Parathyroid adenoma (tissue), 2 donors: ENCODE results near the gene C1RL.

Source experiments
- H2AFZ ChIP-seq: fragments of 300-600 bp; sonication (generic); one replicate; pipeline ENCODE4 v1.7.0; 2017; ENCODE audit warnings: antibody characterized with exemption, mild to moderate bottlenecking
- H3K27ac ChIP-seq: fragments of 300-600 bp; sonication (generic); one replicate; pipeline ENCODE4 v1.7.0; 2017
- H3K27me3 ChIP-seq: fragments of 300-600 bp; sonication (generic); one replicate; pipeline ENCODE4 v1.7.0; 2017; ENCODE audit warnings: low read length; ENCODE audit not compliant: control insufficient read depth, insufficient read depth
- H3K36me3 ChIP-seq: fragments of 300-600 bp; sonication (generic); one replicate; pipeline ENCODE4 v1.7.0; 2017; ENCODE audit warnings: low read length; ENCODE audit not compliant: control insufficient read depth, insufficient read depth
- H3K4me1 ChIP-seq: fragments of 300-600 bp; sonication (generic); one replicate; pipeline ENCODE4 v1.7.0; 2017; ENCODE audit warnings: control low read depth
- H3K4me2 ChIP-seq: fragments of 300-600 bp; sonication (generic); one replicate; pipeline ENCODE4 v1.7.0; 2017; ENCODE audit warnings: low read length
- H3K4me3 ChIP-seq: fragments of 300-600 bp; sonication (generic); one replicate; pipeline ENCODE4 v1.7.0; 2017; ENCODE audit warnings: low read depth, low read length
- H3K79me2 ChIP-seq: fragments of 300-600 bp; sonication (generic); one replicate; pipeline ENCODE4 v1.7.0; 2017; ENCODE audit warnings: control low read depth
- H3K9ac ChIP-seq: fragments of 300-600 bp; sonication (generic); one replicate; pipeline ENCODE4 v1.7.0; 2017; ENCODE audit warnings: mild to moderate bottlenecking
- H3K9me3 ChIP-seq: fragments of 300-600 bp; sonication (generic); one replicate; pipeline ENCODE4 v1.7.0; 2017; ENCODE audit warnings: low read length; ENCODE audit not compliant: control insufficient read depth
- CTCF ChIP-seq: fragments of 300-600 bp; sonication (generic); IDR thresholded peaks from one replicate; pipeline ENCODE4 v1.7.0; 2017; ENCODE audit warnings: antibody characterized with exemption, mild to moderate bottlenecking
- donor health status: primary hyperparathyroidism.

Gene C1RL

DNA sequence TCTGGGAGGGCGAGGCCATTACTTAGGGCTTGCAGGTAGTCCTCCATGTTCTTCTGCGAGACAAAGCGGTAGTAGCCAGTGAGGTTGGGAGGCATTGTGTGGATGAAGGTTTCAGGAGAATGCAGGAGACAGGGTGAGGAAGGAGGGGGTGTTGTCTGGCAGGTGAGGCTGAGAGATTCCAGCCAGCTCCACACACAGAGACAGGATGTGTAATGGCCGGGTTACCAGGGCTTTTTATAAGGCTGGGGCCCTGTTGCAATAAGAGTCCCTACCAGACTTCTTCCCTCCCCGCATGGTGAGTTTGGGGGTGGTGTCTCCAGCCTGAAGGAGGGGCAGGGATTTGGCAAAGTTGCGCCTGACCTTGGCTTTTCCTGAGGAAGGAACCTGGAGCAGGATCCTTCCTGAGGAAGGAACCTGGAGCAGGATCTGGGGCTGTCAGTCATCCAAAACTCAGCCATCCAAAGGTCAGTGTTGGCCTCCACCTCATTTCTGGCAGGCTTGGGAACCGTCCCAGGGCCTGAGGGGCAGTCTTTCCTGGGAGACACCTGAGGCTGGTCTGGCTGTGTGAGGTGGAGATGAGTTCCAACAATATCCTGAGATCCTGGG, 19.8 kb upstream of the C1RL start, which contains the start of gene RBP5:
Gene RBP5, minus strand, starts transcription at position 209 of the 606 bp plus-strand sequence. Its CDS starts 114 bp downstream, at position 95.
- peaks cover 5% of the 10 kb centered on the region for H3K4me1 ChIP-seq
- peak within 1 kb of the TSS; percentile 63 for H3K9ac ChIP-seq
- H3K79me2 ChIP-seq = no peaks in the 10 kb centered on the region
- H2AFZ ChIP-seq = peak within 1 kb of the TSS; percentile 84
- H3K27ac ChIP-seq = peak within 1 kb of the TSS; percentile 83
- H3K36me3 ChIP-seq = no peaks in the 10 kb centered on the region
- peak within 1 kb of the TSS; percentile 90 for H3K4me3 ChIP-seq
- H3K9me3 ChIP-seq = no peaks in the 10 kb centered on the region
- TF ChIP-seq CTCF = no peak
- H3K27me3 ChIP-seq = no peaks in the 10 kb centered on the region
- peak within 1 kb of the TSS; percentile 100 for H3K4me2 ChIP-seq

DNA sequence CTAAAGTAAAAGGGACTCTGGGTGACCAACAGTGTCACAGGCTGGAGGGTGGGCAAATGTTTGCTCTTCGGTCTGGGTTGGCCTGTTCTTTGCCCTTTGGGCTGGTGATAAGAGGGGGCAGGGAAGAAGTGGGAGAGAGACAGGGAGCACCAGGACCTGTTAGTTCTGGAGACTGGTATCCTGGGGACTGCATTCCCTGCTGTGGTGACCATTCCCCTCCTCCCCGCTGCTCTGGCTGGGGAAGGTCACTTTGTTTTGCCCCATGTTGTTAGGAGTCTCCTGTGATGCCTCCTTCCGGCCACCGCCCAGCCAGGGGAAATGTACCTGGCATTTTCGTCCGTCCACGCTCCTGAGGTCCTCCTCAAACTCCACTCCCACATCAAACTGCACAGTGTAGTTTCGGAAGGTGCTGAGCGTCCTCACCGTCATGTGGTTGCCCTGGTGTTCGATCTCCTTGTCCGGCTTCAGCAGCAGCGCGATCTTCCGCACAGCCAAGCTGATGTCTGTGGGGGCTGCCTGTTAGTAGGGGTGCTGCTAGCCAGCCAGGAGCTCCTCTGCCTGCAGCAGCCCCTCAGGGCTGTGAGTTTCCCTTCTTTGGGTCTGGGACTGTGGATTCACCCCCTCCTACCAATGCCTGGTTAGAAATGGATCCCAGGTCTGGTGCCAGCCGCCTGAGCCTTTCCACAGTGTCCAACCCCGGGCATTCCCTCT, 19.1 kb upstream of the C1RL start:
- no peak overlapping the region for H3K9ac ChIP-seq
- H3K4me2 ChIP-seq = peak overlapping the region; percentile 31
- peaks cover 8% of the 10 kb centered on the region for H3K4me1 ChIP-seq
- no peak overlapping the region for H3K27ac ChIP-seq
- peak overlapping the region; percentile 42 for H3K4me3 ChIP-seq
- H3K79me2 ChIP-seq = no peaks in the 10 kb centered on the region
- no peak overlapping the region for H2AFZ ChIP-seq
- H3K9me3 ChIP-seq = no peaks in the 10 kb centered on the region
- no peaks in the 10 kb centered on the region for H3K36me3 ChIP-seq
- no peaks in the 10 kb centered on the region for H3K27me3 ChIP-seq
- no peak for TF ChIP-seq CTCF

- H3K36me3 ChIP-seq = no peaks in the 10 kb centered on the region
- H3K4me1 ChIP-seq = peaks cover 8% of the 10 kb centered on the region
- no peak overlapping the region for H3K27ac ChIP-seq
- H3K79me2 ChIP-seq = no peaks in the 10 kb centered on the region
- no peak overlapping the region for H3K4me2 ChIP-seq
- H3K9ac ChIP-seq = no peak overlapping the region
- H2AFZ ChIP-seq = no peak overlapping the region
- no peak for TF ChIP-seq CTCF
- no peaks in the 10 kb centered on the region for H3K9me3 ChIP-seq
- no peak overlapping the region for H3K4me3 ChIP-seq
- no peaks in the 10 kb centered on the region for H3K27me3 ChIP-seq
These were observed 16.7 kb upstream of the C1RL start for GRCh38 chr12:7125632-7126227.

DNA sequence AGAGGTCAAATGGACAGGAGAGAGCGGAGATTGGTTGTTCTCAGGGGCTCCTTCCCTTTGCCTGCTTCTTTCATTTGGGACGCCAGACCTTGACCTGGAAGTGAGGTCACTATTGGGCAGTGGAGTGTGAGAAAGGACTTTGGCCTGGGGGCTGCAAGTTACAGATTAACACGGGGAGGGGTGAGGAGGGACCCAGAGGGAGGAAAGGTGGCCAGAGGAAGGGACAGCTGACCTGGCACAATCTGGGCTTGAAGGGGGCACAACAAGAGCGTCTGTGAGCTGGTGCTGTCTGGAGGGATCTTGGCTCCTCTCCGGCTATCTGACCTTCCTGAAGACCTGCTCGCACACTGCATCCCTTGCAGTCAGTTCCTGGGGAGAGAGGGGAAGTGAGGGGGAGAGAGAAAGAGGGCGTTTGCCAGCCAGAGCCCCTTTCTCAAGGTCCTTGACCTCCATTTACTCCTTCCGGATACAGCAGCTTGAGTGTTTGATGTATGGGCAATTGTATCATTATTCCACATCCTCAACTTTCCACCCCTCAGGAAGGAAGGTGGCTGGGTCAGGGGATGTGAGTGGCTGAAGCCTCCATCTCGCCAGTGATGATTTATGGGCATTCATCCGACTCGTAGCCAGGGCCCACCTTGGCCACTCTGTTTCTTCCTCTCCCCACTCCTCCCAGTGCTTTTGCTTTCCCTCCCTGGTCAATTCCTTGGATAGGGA, 14.9 kb upstream of the C1RL start:
- Histone ChIP-seq H3K4me2 (no peak overlapping the region), H3K36me3 (no peaks in the 10 kb centered on the region), H3K79me2 (no peaks in the 10 kb centered on the region), H3K27me3 (no peaks in the 10 kb centered on the region), H3K4me1 (peaks cover 8% of the 10 kb centered on the region), H3K9me3 (no peaks in the 10 kb centered on the region), H3K9ac (no peak overlapping the region), H2AFZ (no peak overlapping the region), H3K4me3 (no peak overlapping the region), H3K27ac (peak overlapping the region; percentile 16)
- no peak for TF ChIP-seq CTCF
